Colon (tissue), 2 donors: ENCODE results near the gene MAMSTR.
"Not testable (repeated sequence)": the region's sequence is repeated elsewhere in the genome, so short reads cannot be mapped to it uniquely, and the experiment has no call there.

Source experiments
- FAIRE-seq: peaks from 2 replicates; lab custom pipeline; 2012; peaks lifted over from hg19 to GRCh38; lab: Jason Lieb, UNC
- donor health status: control.
- donor health status: control.

The MAMSTR gene

GRCh38 chr19:48686088-48686487, 33.4 kb downstream of the MAMSTR start:
- no peak for FAIRE-seq

- FAIRE-seq, result no peak
Observed at GRCh38 chr19:48685583-48685982, 33.9 kb downstream of the MAMSTR start.

- FAIRE-seq, result no peak
Observed at GRCh38 chr19:48683349-48683748, 36.2 kb downstream of the MAMSTR start.

GRCh38 chr19:48681127-48681470, 38.4 kb downstream of the MAMSTR start:
- no peak for FAIRE-seq

GRCh38 chr19:48680436-48681126, 38.9 kb downstream of the MAMSTR start:
- FAIRE-seq, result no peak

- not testable (repeated sequence) for FAIRE-seq
Observed at GRCh38 chr19:48680006-48680405, 39.5 kb downstream of the MAMSTR start.

GRCh38 chr19:48678201-48678600, 41.3 kb downstream of the MAMSTR start:
- no peak for FAIRE-seq

GRCh38 chr19:48676887-48677286, 42.6 kb downstream of the MAMSTR start:
- FAIRE-seq, result no peak

GRCh38 chr19:48676487-48676886, 43.0 kb downstream of the MAMSTR start:
- FAIRE-seq, result no peak

- FAIRE-seq, result no peak
Observed at GRCh38 chr19:48674921-48675824, 44.4 kb downstream of the MAMSTR start.

GRCh38 chr19:48674216-48674809, 45.2 kb downstream of the MAMSTR start:
- no peak for FAIRE-seq

GRCh38 chr19:48673436-48674100, 46.0 kb downstream of the MAMSTR start:
- no peak for FAIRE-seq

GRCh38 chr19:48672994-48673393, 46.5 kb downstream of the MAMSTR start, which contains the start of gene NTN5:
Gene NTN5, minus strand, starts transcription at chr19:48673017. Its CDS starts 2,031 bp downstream, at chr19:48670986.
- no peak for FAIRE-seq

- no peak for FAIRE-seq
Observed at GRCh38 chr19:48671446-48671995, 48.0 kb downstream of the MAMSTR start.

GRCh38 chr19:48670699-48671445, 48.7 kb downstream of the MAMSTR start:
- FAIRE-seq, result no peak

GRCh38 chr19:48669903-48670668, 49.4 kb downstream of the MAMSTR start:
- FAIRE-seq, result no peak

- no peak for FAIRE-seq
Observed at GRCh38 chr19:48668761-48669160, 50.8 kb downstream of the MAMSTR start.

- FAIRE-seq, result no peak
Observed at GRCh38 chr19:48668332-48668731, 51.2 kb downstream of the MAMSTR start.

GRCh38 chr19:48665786-48666185, 53.7 kb downstream of the MAMSTR start:
- FAIRE-seq, result no peak

- no peak for FAIRE-seq
Observed at GRCh38 chr19:48664476-48664875, 55.0 kb downstream of the MAMSTR start.

- no peak for FAIRE-seq
Observed at GRCh38 chr19:48663667-48664066, 55.9 kb downstream of the MAMSTR start.
